Astrocyte of the spinal cord (primary cell): ENCODE data around the gene KIF26B.
A peak's percentile ranks its signal among the peaks of the same experiment; 100 is the strongest.

ENCODE experiments used
- DNase-seq: peaks from one replicate; pipeline ENCODE4 v3.0.0; 2011; ENCODE audit warnings: low read depth, low spot score
- H3K4me3 ChIP-seq: 2 replicates; pipeline ENCODE4 v1.5.1; 2011; ENCODE audit warnings: low read depth, mild to moderate bottlenecking, low read length, moderate library complexity
- in situ Hi-C: cut with HindIII; loops from 2 replicates; pipeline ENCODE4 v1.10.0; 2017; ENCODE audit warnings: low sequenced_read_pairs
- TF ChIP-seq, protein P1 (sequence below): IDR thresholded peaks from 2 replicates; pipeline ENCODE4 v1.5.1; 2012; ENCODE audit warnings: low read depth, mild to moderate bottlenecking, low read length, inconsistent platforms

The KIF26B gene

GRCh38 chr1:245366886-245367285, 212.1 kb downstream of the KIF26B start:
- TF ChIP-seq, protein P1, sequence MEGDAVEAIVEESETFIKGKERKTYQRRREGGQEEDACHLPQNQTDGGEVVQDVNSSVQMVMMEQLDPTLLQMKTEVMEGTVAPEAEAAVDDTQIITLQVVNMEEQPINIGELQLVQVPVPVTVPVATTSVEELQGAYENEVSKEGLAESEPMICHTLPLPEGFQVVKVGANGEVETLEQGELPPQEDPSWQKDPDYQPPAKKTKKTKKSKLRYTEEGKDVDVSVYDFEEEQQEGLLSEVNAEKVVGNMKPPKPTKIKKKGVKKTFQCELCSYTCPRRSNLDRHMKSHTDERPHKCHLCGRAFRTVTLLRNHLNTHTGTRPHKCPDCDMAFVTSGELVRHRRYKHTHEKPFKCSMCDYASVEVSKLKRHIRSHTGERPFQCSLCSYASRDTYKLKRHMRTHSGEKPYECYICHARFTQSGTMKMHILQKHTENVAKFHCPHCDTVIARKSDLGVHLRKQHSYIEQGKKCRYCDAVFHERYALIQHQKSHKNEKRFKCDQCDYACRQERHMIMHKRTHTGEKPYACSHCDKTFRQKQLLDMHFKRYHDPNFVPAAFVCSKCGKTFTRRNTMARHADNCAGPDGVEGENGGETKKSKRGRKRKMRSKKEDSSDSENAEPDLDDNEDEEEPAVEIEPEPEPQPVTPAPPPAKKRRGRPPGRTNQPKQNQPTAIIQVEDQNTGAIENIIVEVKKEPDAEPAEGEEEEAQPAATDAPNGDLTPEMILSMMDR = no peak
- no peak for DNase-seq
- in situ Hi-C loops = no loop called here
- no peak overlapping the region for H3K4me3 ChIP-seq

DNA sequence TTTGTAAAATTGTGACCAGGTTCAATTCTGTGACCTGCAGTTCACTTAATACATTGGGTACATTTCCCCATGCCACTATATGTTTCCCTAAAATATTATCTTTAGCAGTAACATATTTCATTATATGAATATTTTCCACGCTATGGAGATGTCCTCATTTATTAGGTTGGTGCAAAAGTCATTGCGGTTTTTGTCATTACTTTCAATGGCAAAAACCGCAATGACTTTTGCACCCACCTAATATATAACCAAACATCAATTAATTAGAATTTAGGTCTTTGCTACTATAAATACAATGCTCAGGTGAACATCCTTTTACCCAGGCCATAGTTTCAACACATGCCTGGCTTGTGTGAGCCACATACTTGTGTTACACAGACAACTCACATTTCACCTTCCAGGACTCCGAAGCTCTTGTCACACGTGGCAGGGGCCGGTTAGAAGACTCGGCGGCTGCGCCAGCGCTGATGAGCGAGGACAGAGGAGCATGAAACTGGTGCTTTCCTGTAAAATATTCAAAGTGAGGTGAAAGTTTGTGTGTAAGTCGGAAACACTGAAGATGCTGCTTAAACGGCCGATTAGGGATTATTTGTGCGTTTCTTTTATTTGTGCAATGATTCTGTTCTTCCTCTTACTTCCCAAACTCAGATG, 215.5 kb downstream of the KIF26B start:
- H3K4me3 ChIP-seq = no peak overlapping the region
- TF ChIP-seq, protein P1 = no peak
- in situ Hi-C loops = no loop called here
- DNase-seq = no peak

DNA sequence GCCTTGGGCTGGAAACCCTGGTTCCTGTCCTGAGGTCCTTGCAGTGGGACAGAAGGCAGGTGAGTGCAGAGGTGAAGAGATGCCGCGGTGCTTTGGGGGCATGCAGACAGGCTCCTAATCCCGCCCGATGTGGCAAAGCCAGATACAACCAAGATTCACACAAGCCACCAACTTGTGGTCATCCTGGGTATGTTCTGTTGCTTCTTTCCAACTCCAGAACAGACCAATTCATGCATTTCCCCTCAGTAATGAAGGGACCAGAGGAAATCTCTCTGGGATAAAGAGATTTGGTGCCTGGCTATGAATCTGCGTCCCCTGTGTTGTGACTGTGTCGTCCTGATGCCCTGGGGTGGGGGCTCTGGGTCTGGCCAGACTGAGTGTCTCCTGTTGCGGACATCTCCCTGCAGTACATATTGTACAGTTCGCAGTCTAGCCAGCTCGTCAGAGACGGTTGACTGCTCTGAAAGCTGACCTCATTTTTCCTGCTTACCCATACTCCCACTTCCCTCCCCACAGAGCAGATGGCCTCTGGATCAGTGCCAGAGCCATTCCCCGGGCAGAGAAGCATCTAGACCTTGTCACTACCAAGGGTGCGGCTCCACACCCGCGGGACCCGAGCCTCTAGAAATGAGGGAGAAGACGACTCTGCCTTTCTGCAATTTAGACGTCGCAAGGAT, 216.3 kb downstream of the KIF26B start:
- in situ Hi-C loops = no loop called here
- TF ChIP-seq, protein P1 = no peak
- H3K4me3 ChIP-seq = no peak overlapping the region
- no peak for DNase-seq

GRCh38 chr1:245373131-245373530, 218.3 kb downstream of the KIF26B start:
- no peak overlapping the region for H3K4me3 ChIP-seq
- in situ Hi-C loops = no loop called here
- TF ChIP-seq, protein P1 = no peak
- no peak for DNase-seq

DNA sequence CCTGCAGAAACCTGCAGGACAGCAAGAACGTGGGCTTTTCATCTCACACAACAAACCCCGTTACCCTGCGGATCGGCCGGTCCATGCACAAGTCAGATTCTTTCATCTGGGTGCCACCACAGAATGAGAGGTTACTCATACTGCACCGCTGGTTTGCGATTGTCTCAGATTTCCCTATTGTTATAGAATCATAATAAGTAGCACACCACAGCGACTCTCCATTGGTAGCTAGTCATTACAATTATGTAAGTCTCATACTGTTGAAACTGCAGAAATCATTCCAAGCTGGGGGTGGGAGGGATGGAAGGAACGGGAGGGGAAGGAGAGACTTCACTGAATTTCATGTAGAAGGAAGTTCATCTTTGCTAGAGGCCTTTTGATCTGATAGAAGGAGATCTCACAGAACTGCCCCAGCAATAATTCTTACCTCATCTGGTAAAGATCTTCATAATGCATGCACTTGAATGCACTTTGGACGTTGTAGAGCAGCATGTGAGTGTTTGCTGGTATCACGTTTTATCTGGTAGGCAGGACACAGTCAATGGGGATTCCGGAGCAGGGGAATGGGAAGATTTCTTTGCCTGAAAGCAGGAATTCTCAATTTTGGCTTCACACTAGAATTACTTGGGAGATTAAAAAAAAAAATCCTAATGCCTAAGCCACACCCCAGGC, 221.1 kb downstream of the KIF26B start:
- TF ChIP-seq, protein P1 = no peak

GRCh38 chr1:245377854-245378253, 223.1 kb downstream of the KIF26B start:
- DNase-seq = no peak
- in situ Hi-C loops = no loop called here
- H3K4me3 ChIP-seq = no peak overlapping the region
- TF ChIP-seq, protein P1 = no peak

More for the DNA sequence above, 221.1 kb downstream of the KIF26B start:
- in situ Hi-C loops = no loop called here
- DNase-seq = peak; percentile 26
- no peak overlapping the region for H3K4me3 ChIP-seq
